C4-2B (cell line): ENCODE results near the gene FAM222A.

Source experiments
- CTCF ChIP-seq: fragments of 450-650 bp; conservative IDR thresholded peaks from 2 replicates; pipeline ENCODE4 v1.5.1; 2017; ENCODE audit warnings: mild to moderate bottlenecking
- ZFX ChIP-seq: fragments of 450-650 bp; IDR thresholded peaks from 2 replicates; pipeline ENCODE4 v1.6.1; 2017

GRCh38 chr12:109714141-109714912, 702 bp downstream of the FAM222A start:
- TF ChIP-seq CTCF (peak; percentile 70), ZFX (no peak)
